Stimulated activated CD8-positive, alpha-beta memory T cell treated with anti-CD3 and anti-CD28 coated beads, Interleukin-4, amount 100 ng/mL, for 24 hours (primary cell): ENCODE measurements around the gene NHERF1.

Source experiments
- DNase-seq: peaks from one replicate; pipeline ENCODE4 v3.0.0-alpha.2; 2020; ENCODE audit warnings: low read depth

NHERF1 gene

GRCh38 chr17:74810699-74811485 lies 62.5 kb downstream of the NHERF1 start:
- DNase-seq, result no peak

GRCh38 chr17:74812109-74813009 lies 63.9 kb downstream of the NHERF1 start:
- no peak for DNase-seq

GRCh38 chr17:74814453-74814852 lies 66.0 kb downstream of the NHERF1 start:
- no peak for DNase-seq

GRCh38 chr17:74815067-74815466 lies 66.6 kb downstream of the NHERF1 start:
- DNase-seq, result no peak

- DNase-seq, result no peak
Observed at GRCh38 chr17:74815550-74816370, 67.3 kb downstream of the NHERF1 start.

- no peak for DNase-seq
Observed at GRCh38 chr17:74816905-74817620, 68.6 kb downstream of the NHERF1 start.

GRCh38 chr17:74818291-74818938 lies 70.0 kb downstream of the NHERF1 start:
- no peak for DNase-seq
